ENCODE measurements around the gene CNTN4. TPM values are rescaled to one million over a fixed set of nuclear protein-coding genes. Genes with fewer than 3 reads are reported as not detected.

CNTN4 gene
- total RNA-seq, 4 donors from 2014 or later, result 6.6 to 10.7 (median 9.7) TPM

GRCh38 chr3:3085782-3086181, 987.1 kb downstream of the CNTN4 start:
- Histone ChIP-seq H3K4me1 (no peaks in the 10 kb centered on the region), H3K27me3 (peaks cover 0 to 7% (median 0%) of the 10 kb centered on the region in 4 donors), H3K4me3 (no peak overlapping the region), H3K27ac (replicated peaks in 1 of 4) (no peak overlapping the region), H3K36me3 (no peaks in the 10 kb centered on the region), H3K9me3 (no peaks in the 10 kb centered on the region)
- intact Hi-C loops (cut with DNase I), result no loop called here
- WGBS, result 67% methylated on average over 6 of the region's 6 CpGs
- no peak for TF ChIP-seq POLR2A (IDR thresholded peaks at IDR 0.05; ENCODE audit: low read depth)
- TF ChIP-seq EP300 (IDR thresholded peaks at IDR 0.05), result no peak
- TF ChIP-seq POLR2AphosphoS5 (IDR thresholded peaks at IDR 0.05), result no peak
- TF ChIP-seq CTCF (IDR thresholded peaks at IDR 0.05), result no peak
- no peak for DNase-seq (ENCODE audit: extremely low spot score)

GRCh38 chr3:3086239-3086638, 987.6 kb downstream of the CNTN4 start:
- peaks cover 0 to 7% (median 0%) of the 10 kb centered on the region in 4 donors for H3K27me3 ChIP-seq
- TF ChIP-seq POLR2AphosphoS5 (IDR thresholded peaks at IDR 0.05) (no peak), POLR2A (IDR thresholded peaks at IDR 0.05; ENCODE audit: low read depth) (no peak), CTCF (IDR thresholded peaks at IDR 0.05) (no peak), EP300 (IDR thresholded peaks at IDR 0.05) (no peak)
- H3K36me3 ChIP-seq, result no peaks in the 10 kb centered on the region
- intact Hi-C loops (cut with DNase I), result no loop called here
- DNase-seq (ENCODE audit: extremely low spot score), result no peak
- H3K27ac ChIP-seq (replicated peaks in 1 of 4), result no peak overlapping the region
- no peaks in the 10 kb centered on the region for H3K4me1 ChIP-seq
- H3K4me3 ChIP-seq, result no peak overlapping the region
- no peaks in the 10 kb centered on the region for H3K9me3 ChIP-seq
- 66% methylated on average over 6 of the region's 6 CpGs for WGBS

- H3K4me1 ChIP-seq, result no peaks in the 10 kb centered on the region
- DNase-seq (ENCODE audit: extremely low spot score), result no peak
- intact Hi-C loops (cut with DNase I), result no loop called here
- H3K36me3 ChIP-seq, result no peaks in the 10 kb centered on the region
- H3K9me3 ChIP-seq, result no peaks in the 10 kb centered on the region
- H3K27me3 ChIP-seq, result peaks cover 0 to 7% (median 0%) of the 10 kb centered on the region in 4 donors
- H3K27ac ChIP-seq (replicated peaks in 1 of 4), result no peak overlapping the region
- TF ChIP-seq POLR2AphosphoS5 (IDR thresholded peaks at IDR 0.05) (no peak), EP300 (IDR thresholded peaks at IDR 0.05) (no peak), CTCF (IDR thresholded peaks at IDR 0.05) (no peak), POLR2A (IDR thresholded peaks at IDR 0.05; ENCODE audit: low read depth) (no peak)
- H3K4me3 ChIP-seq, result no peak overlapping the region
Measured at GRCh38 chr3:3087279-3087678, 988.6 kb downstream of the CNTN4 start.

DNA sequence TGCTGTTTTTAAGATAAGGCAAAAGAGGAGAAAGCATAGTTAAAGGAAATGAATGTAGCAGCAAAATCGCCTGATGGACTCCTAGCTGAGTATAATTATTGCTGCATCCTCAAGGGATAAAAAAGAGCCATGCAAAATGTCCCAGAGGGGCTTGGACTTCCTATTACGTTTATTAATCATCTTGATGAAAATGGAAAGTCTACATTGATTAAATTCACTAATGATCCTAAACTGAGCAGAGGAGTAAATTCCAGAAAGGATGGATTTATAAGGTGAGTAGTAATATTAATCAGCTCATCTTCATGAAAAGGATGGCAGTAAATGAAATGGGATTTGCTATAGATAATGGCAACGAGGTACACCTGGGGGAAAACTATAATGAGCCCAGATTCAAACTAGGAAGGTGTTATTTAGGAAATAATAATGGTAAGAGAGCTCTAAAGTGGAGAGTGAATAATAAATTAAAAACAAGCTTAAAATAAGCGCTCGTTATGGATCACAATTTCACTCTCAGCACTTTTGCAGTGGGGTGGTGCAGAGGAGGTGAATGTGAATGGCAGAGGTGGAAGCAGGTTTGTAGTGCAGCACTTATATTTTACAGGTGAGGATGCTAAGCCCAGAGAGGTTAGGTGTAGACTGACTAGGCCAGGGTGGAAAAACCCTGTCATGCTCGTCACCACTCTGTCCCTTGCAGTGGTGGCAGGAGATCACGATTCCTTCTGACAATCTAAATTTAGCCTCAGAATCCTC, 989.2 kb downstream of the CNTN4 start:
- peaks cover 0 to 7% (median 0%) of the 10 kb centered on the region in 4 donors for H3K27me3 ChIP-seq
- WGBS, result 68% methylated on average over 7 of the region's 7 CpGs
- DNase-seq (ENCODE audit: extremely low spot score), result no peak
- TF ChIP-seq EP300 (IDR thresholded peaks at IDR 0.05), result no peak
- no peak for TF ChIP-seq POLR2AphosphoS5 (IDR thresholded peaks at IDR 0.05)
- TF ChIP-seq CTCF (IDR thresholded peaks at IDR 0.05), result no peak
- TF ChIP-seq POLR2A (IDR thresholded peaks at IDR 0.05; ENCODE audit: low read depth), result no peak
- H3K4me3 ChIP-seq, result no peak overlapping the region
- no peaks in the 10 kb centered on the region for H3K4me1 ChIP-seq
- H3K9me3 ChIP-seq, result no peaks in the 10 kb centered on the region
- no peaks in the 10 kb centered on the region for H3K36me3 ChIP-seq
- no peak overlapping the region for H3K27ac ChIP-seq (replicated peaks in 1 of 4)
- intact Hi-C loops (cut with DNase I), result no loop called here

GRCh38 chr3:3089017-3089416, 990.4 kb downstream of the CNTN4 start:
- DNase-seq (ENCODE audit: extremely low spot score), result no peak
- H3K4me3 ChIP-seq, result no peak overlapping the region
- H3K27ac ChIP-seq (replicated peaks in 1 of 4), result no peak overlapping the region
- peaks cover 0 to 7% (median 0%) of the 10 kb centered on the region in 4 donors for H3K27me3 ChIP-seq
- intact Hi-C loops (cut with DNase I), result no loop called here
- no peak for TF ChIP-seq EP300 (IDR thresholded peaks at IDR 0.05)
- no peak for TF ChIP-seq POLR2AphosphoS5 (IDR thresholded peaks at IDR 0.05)
- no peak for TF ChIP-seq CTCF (IDR thresholded peaks at IDR 0.05)
- TF ChIP-seq POLR2A (IDR thresholded peaks at IDR 0.05; ENCODE audit: low read depth), result no peak
- no peaks in the 10 kb centered on the region for H3K36me3 ChIP-seq
- 73% methylated on average over 4 of the region's 4 CpGs for WGBS
- H3K9me3 ChIP-seq, result no peaks in the 10 kb centered on the region
- no peaks in the 10 kb centered on the region for H3K4me1 ChIP-seq
